ENCODE data around the gene MAGI1.
"Not testable (repeated sequence)": the region's sequence is repeated elsewhere in the genome, so short reads cannot be mapped to it uniquely, and the experiment has no call there.

MAGI1 gene

DNA sequence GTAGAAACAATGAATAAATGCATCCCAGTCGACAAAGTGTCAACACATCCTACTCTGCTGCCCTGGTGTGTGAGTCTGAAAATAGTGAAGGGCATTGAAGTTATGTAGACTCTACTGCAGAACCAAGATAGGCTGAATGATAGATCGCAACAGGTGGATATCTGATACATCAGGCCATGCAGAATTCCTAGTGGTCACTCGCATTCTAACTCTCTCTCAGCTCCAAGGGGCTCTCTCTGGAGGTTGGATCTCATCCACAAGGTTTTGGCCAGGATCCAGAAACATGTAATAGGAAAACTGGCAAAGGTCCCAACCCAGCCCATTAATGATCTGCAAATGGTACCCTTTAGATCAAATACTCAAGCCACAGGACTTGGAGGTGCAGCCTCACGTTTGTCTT is 514.1 kb downstream of the MAGI1 start:
- no peak for DNase-seq (ENCODE audit: low spot score)

DNA sequence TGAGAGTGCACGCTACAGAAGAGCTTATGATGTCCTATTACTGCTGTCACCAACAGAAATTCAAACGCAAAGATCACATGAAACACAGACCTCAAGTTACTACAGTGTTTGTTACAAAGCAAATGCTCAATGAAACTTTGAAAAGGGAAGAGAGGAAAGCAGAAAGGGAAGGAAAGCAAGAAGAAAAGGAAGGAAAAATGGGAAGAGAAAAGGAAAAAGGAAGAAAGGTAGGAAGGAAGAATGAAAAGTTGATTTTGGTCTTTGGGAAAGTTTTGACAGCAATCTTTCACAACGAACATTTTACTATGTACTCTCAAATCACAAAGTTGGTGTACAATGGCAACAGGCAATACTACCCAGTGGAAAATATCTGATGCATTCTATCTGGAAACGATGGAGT is 514.8 kb downstream of the MAGI1 start:
- no peak for DNase-seq (ENCODE audit: low spot score)

DNA sequence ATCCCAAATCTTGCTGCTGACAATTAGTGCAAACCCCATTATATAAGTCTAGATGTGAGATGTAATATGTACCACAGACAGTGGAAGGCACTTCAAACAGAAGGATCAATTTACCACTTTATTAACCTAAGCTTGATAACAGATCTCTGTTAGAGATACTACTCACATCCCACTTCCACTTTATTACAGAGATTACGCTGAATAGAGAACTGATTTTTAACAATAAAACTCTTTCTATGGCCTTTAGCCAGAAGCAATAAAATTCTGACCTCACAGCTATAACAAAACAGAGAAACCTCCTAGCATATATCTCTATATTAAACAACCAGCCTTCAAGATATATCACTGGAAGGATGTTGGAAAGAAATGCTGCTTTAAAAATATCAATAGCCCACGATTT is 517.7 kb downstream of the MAGI1 start:
- DNase-seq (ENCODE audit: low spot score) = no peak

DNA sequence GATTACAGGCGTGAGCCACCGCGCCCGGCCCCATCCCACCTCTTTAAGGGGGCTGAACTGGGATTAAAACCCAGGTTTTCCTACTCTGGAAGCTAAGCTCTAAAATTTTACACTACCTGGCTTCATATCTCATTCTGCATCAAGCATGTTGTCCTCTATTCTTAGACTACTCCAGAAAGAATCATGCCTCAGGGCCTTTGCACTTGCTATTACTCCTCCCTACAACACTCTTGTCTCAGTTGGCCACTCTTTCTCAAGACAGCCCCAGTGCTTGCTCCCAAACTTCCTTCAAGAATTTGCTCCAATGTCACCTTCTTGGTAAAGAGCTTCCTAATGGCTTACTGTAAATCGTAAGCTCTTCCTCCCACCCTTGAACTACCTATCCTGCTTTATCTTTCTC is 521.7 kb downstream of the MAGI1 start:
- DNase-seq (ENCODE audit: low spot score) = no peak

DNA sequence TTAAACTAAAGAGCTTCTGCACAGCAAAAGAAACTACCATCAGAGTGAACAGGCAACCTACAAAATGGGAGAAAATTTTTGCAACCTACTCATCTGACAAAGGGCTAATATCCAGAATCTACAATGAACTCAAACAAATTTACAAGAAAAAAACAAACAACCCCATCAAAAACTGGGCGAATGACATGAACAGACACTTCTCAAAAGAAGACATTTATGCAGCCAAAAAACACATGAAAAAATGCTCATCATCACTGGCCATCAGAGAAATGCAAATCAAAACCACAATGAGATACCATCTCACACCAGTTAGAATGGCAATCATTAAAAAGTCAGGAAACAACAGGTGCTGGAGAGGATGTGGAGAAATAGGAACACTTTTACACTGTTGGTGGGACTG is 524.4 kb downstream of the MAGI1 start:
- not testable (repeated sequence) for DNase-seq (ENCODE audit: low spot score)

DNA sequence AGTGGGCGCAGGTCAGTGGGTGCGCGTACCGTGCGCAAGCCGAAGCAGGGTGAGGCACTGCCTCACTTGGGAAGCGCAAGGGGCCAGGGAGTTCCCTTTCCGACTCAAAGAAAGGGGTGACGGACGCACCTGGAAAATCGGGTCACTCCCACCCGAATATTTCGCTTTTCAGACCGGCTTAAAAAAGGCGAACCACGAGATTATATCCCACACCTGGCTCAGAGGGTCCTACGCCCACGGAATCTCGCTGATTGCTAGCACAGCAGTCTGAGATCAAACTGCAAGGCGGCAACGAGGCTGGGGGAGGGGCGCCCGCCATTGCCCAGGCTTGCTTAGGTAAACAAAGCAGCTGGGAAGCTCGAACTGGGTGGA is 529.3 kb downstream of the MAGI1 start:
- not testable (repeated sequence) for DNase-seq (ENCODE audit: low spot score)

DNA sequence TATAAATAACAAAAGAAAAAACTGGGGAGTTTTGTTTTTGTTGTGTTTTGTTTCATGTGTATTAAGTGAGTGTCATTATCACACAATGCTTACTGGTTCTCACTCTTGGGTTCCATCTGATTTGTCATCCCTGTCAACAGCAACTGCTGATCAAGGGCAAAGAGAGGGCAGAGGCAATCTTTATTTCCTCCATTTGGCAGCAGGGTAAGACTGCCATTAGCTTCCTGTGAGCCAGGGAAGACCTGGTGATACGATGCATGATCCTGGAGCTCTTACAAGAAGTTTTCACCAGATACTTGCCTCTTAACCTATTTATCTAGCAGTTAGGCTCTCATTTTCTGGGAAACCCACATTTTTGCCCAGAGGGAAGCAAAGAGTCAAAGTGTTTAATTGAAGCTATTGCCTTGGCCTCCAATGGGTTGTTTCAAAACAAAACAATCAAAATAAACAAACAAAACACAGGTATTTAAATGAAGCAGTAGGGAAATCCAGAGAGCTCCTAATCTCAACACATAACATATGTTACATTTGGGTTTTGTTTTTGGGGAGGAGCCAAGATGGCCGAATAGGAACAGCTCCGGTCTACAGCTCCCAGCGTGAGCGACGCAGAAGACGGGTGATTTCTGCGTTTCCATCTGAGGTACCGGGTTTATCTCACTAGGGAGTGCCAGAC is 529.8 kb downstream of the MAGI1 start:
- DNase-seq (ENCODE audit: low spot score) = no peak

DNA sequence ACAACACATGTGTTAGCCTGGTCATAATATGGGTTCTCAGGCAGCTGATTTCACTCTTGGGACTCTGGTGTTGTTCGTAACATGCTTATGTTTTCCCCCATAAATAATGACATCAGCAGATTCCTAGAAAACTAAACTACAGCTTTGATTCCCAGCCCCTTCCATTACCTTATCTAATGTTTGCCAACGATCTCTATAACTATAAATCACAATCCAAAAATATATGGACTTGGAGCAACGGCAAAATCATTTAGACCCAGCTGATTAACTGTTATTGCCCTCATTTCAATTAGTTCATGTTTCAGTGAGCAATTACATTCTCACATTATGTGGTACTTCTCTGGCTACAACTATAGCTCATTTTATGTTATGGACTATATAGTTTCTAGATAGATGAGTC is 531.3 kb downstream of the MAGI1 start:
- no peak for DNase-seq (ENCODE audit: low spot score)

DNA sequence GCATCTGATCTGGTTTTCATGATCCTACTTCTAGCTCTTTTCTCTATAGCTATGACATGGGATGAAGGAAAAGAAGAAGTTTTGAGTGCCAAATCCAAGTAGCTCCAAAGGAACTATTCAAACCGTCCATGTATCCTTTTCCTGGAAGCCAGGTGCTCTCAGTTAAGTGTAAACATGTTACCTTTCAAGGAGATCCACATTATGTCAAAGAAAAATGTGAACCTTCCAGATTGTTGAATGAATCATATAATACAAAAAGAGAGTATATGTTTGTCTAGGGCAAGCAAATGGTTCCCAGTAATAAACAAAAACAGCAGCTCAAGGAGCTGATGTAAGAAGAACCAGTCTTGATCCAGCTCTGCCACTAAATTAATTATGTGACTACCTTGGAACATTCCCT is 534.9 kb downstream of the MAGI1 start:
- DNase-seq (ENCODE audit: low spot score) = no peak

DNA sequence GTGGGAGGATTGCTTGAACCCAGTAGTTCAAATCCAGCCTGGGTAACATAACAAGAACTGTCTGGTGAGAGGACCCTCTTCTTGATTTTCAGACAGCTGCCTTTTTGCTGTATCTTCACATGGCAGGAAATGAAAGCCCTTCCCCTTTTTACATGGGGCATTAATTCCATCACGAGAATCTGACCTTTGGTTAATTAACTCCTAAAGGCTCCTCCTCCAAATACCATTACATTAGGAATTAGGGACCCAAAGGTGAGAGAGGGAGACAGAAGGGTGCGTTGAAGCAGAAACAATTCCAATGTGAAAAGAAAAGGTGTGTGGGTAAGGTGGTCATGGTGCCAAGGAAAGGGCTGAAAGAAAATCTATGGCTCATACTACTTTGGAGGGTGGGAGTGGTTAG is 536.2 kb downstream of the MAGI1 start:
- no peak for DNase-seq (ENCODE audit: low spot score)

DNA sequence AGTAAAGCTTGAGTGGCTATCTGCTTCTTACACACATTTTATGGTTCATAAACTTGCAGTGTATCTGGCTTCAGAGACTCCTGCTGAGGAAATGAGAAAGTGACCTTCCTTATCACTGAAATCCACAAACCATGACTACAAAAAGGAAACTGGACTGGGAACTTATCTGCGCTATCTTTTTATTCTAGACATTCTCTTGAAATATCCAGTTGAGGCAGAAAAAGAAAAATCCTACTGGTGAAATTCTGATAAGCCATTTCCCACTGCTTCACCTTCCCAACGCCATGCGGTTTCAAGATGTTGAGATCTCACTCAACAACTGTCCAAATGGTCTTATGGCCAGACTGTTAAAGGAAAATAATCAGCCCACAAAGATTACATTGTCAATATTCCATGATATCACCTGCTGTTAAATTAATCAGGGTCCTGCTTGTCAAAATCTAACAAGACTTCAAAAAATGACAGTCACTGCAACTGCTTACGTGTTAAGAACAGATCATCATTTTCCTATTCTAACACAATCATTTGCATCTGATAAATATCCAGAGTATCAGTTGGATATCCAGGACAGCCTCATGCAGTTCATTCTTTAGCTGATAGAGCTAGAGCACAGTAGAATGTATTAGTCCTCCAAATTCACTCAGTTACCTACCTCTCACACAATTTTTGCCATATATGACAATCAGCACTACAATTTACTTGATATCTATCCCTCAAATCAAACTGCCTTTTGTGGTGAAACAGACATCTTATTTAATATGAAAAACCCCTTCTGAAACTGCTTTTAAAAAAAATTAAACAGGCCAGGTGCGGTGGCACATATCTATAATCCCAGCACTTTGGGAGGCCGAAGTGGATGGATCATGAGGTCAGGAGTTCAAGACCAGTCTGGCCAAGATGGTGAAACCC is 538.1 kb downstream of the MAGI1 start:
- DNase-seq (ENCODE audit: low spot score) = no peak

DNA sequence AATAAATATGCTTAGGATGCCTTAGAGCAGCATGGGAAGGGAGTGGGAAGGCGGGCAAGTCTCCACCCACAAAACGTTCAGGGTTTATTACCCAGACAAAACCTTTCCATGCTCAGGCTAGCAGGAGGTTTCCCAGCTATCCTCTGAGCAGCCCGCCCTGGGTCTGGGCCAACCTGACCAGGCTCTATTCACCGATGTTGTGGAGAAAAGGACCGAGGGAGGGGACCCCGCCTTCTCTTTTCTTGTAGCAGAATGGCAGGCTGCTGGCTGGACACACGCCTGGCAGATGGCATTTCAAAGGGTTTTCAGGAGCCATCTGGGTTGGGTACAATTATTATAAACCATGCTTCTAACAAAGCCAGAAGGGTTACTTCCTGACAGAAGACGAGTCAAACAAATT is 540.9 kb downstream of the MAGI1 start:
- DNase-seq (ENCODE audit: low spot score) = no peak

DNA sequence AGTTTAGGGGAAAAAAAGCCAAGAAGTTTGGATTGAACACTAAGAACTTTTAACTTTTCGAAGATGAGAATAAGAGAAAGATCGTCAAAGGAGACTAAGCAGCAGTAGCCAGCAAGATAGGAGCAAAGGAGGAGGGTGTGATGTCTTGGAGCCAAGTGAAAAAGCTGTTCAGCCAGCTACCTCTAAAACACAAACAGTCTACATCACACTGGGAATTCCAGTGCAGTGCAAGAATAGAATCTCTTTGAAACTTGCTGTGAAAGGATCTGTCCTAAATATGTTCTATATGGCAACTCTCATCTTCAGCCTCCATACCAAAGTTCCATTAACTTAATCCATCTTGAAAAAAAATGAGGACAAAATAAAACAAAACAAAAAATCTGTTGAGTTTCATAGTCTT is 541.5 kb downstream of the MAGI1 start:
- DNase-seq (ENCODE audit: low spot score) = no peak

DNA sequence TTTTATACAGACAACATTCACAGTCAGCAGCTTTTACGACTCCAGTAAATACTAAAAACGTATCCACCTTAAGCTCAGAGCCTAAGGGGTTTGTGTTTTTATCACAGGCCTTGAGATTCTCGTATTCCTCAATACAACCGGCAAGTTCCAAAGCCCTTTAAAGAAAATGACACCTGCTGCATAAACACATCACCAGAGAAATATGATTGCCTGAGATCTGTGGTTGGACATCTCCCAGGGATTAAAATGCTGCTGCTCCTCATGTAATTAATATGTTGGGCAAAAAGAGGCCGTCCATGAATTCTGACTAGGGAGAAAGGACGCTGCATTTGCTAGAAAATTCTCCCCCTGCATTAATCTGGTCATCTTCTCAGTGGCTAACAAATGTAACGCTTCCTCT is 544.8 kb downstream of the MAGI1 start:
- no peak for DNase-seq (ENCODE audit: low spot score)

DNA sequence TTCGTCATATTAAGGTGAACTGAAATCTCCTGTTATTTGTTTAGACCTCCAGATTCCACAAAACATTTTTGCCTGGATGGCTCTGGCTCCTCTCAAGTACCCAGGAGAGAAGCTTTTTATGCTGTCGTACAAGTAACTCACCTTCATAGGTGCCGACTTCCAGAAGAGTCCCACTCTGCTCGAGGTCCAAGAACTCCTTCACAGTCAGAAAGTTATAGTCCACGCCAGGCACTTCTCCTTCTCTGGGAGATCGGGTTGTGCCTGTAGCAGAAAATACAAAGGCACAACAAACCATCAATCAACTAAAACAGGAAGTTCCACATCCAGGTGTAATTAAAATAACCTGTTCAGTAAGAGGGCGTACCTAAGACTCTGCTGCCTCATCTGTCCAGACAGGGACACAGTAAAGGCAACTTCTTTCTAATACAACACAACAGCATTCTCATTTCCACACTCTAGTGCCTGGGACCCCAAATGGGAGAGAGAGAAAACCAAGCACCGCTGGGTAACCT is 545.3 kb downstream of the MAGI1 start:
- no peak for DNase-seq (ENCODE audit: low spot score)

DNA sequence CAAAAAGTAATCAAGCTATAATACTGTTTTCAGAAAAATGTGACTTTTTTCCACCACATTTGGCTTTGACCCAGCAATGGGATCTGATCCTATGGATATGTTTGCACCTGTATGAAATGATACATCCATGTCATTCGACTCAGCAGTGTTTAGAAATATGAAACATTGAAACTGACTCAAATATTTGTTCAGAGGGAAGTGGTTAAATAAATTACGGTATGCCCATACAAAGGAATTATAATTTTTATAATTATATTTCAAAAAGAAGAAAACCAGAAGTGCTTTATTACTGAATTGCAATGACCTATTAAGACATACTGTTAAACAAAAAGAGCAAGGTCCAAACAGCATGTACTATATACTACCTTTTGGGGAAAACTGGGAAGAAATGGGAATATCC is 546.5 kb downstream of the MAGI1 start:
- no peak for DNase-seq (ENCODE audit: low spot score)

DNA sequence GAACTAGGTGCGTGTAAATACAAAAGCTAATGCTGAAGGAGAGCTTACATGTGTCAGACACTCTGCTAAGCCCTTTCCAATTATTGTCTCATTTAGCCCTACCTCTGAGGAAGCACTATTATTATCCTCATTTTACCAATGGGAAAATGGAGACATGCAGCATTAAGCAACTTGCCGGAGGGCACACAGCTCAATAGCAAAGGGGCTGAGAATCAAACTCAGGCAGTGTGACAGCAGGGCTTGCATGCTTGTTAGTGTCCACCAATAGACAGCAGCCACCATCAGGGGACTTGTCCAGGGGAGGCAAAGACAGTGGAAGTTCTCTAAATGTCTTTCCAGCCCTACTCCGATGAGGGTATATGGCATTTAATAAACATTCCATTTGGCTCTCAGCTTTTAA is 548.6 kb downstream of the MAGI1 start:
- no peak for DNase-seq (ENCODE audit: low spot score)

DNA sequence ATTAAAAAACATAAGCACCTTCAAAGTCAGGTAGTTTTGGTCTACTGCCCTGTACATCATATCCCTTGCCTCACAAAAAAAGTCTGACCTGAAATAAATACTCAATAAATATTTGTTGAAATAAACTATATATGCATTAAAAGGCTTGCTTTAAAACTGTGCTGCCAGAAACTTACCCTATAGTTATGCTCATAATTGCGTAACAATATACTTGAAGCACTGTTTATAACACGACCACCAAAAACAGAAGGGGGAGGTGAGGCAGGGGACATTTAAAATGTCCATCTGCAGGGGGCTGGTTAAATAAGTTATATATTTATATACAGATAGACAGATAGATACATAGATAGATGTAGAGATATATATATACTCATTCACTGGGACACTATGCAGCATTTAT is 549.5 kb downstream of the MAGI1 start:
- DNase-seq (ENCODE audit: low spot score) = no peak

DNA sequence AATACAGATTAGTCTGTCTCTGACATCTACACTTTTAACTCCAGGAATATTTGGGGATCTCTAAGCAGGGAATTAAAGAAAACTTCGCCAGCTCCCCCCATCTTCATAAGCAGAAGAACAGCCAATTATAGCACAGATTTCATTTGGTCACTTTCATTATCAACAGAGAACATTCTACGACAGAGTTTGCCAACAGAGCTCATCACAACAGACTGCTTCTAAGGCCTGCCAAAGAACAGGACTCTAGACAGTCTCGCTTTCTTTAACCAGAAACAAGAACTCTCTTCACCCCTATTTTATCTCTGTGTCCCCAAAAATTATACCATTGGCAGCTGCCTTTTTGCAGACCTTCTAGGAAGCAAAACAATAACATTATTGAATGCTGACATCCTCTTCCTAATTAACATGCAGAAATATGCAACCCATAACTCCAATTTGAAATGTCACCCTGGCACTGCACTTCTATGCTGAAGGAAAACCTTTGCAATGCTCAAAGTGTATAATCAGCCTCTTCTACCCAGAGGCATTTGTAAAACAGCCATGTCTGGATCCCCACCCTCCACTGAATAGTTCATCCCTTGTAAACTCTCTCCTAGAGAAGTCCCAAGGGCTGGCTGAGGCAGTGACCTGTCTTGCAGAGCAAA is 552.8 kb downstream of the MAGI1 start:
- DNase-seq (ENCODE audit: low spot score) = no peak

DNA sequence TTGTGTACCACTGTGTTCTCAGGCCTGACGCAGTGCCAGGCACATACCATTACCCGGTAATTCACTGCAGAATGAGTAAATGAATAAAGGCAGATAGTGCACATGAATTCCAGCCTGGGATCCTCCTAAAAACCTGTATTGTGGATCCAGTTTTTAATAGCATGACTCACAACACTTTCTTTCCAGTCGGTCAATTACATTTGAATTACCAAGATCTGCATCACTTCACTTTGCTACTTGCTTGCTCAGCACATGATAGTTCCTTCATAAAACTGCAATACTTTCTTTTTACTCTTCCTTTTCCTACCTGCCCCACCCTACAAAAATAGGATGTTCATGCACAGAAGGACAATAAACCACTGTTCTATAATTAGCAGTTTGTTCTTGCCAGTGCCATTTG is 553.8 kb downstream of the MAGI1 start:
- DNase-seq (ENCODE audit: low spot score) = no peak

DNA sequence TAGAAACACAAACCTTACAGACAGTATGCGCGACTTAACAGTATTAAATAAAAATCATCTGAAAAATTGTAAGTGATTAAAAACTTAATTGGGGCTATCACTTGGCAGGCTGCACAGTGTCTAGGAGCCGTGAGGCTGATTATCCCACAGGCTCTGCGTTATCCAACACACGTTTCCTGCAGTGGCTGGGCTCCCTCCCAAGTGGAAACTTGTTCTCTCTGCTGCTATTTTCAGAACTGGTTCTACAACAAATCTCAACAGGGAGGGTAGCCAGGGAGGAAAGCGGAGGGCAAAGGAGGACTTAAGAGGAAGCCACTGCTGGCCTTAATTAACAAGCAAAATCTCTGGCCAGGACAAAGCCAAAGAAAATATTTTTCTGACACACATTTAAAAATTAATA is 555.2 kb downstream of the MAGI1 start:
- DNase-seq (ENCODE audit: low spot score) = no peak

DNA sequence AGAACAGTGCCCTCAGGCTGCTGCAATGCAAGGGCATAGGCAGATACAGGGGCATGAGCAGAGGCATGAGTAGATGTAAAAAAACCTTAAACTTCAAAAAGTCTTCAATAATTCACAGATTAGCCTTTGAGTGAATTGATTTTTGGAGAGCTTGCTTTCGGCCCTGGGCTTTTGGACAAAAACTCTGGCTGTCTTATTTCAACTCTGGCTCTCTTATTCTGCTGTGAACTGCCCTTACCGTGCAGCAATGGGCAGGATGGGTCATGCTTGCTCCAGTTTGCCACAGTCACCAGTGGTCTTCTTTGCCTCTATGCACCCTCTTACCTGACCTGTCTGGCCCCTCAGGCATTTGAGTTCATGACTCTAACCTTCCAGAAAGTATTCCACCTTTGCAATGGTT is 555.7 kb downstream of the MAGI1 start:
- no peak for DNase-seq (ENCODE audit: low spot score)

DNA sequence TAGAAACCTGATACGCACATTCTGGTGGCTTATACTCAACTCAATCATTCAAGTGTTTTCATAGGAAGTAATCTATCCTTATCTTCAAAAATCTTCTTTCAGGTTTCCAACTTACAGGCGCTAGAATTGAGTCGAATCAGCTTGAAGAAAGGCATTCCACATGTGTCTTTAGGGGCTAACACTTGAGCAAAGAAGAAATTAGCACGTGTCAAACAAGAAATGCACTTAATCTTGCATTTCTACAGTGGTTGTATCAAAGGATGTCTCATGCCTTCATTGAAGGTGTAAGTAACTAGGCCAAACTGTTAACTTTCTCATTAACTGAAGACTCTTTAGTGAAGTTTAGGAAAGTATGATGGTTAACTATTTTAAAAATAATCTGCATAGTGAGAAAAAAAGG is 557.6 kb downstream of the MAGI1 start:
- no peak for DNase-seq (ENCODE audit: low spot score)
